GM18858 (cell line): ENCODE data around the gene DCLK1.

Experiments
- ATAC-seq: cut with Tn5 transposase; IDR thresholded peaks from one replicate; pipeline ENCODE4 v1.9.1; 2021; ENCODE audit not compliant: unreplicated experiment

Gene DCLK1

DNA sequence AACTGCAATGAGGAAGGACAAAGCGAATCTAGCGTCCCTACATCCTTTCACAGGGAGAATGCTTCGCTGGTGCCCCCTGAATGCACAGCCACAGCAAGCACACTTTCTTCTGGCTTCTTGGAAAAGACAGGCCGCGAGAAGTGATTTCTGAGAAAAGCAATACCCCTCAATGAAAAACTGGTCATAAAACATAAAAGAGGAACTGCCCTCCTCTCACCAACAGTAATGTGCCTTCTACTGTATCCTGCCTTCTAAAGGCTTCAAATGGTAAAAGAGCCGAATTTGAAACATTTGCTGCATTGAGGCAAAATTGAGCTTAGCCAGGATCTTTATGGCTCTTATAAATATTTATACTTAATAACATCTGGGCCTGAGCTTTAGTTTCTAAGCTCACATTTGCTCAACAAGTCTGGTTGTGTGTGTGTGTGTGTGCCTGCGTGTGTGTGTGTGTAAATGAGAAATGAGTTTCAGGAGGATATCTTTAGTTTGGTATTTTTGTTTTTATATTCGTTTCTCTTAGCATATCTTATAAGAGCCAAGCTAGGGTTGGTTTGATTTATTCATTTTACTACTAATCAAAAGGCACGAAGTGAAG lies 408.6 kb downstream of the DCLK1 start:
- no peak for ATAC-seq

DNA sequence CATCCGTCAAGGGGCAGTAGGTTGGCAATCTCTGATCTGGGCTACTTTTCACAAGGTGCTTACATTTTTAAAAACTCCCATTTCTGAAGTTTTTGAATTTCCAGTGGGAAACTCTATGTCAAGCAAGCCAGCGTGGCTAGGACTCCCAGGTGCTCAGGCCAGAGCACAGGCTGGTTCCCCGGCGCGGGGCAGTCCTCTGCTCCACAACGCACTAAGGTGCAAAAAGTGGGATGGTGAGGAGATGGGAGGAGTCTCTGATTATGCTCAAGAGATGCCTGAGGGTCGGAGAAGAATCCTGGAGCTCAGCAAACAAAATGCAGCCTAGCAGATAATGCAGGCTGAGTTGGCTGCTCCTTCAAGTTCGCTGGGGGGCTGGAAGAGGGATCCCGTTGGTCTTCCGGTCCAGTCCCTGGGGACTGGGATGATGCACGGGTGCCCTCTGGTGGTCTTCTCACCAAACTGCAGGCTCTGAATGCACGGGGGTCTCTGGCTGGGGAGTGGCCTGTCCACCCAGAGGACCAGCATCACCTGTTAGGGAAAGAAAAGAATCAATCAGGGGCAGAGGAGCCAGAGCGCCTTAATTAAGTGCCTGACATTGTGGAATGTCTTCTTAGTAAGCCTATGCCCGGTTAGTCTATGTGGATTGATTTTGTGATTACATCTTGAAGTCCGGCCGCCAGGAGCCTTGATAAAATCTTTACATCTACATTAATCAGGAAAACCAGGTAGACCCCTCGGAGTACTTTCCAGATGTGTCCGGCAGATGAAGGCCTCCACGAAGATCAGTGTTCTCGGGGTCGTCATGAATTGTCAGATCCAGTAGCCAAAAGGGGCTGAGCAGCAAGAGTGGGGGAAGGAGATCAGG lies 410.3 kb downstream of the DCLK1 start:
- peak; percentile 59 for ATAC-seq

DNA sequence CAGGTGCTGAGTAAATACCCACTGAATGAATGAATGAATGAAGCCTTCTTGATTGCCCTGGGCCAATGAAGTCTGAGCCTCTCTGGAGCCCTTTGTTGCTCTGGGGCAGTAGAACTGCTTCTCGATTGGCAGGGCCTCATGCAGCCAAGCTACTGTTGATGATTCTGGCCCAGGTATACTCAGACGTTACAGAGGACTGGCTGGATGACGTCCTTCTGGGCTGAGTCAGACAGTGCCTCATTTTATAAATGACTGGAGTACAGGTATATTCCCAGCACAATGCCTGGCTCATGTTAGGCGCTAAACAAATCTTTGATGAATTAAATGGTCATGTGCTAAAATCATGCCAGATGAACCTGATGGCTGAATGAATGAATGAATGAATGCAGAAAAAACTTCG lies 410.9 kb downstream of the DCLK1 start:
- no peak for ATAC-seq
